Ascending aorta (tissue), 2 donors: ENCODE data around the gene ATXN10. TPM values are rescaled to one million over a fixed set of nuclear protein-coding genes. Genes with fewer than 3 reads are reported as not detected.
"Not testable (repeated sequence)": the region's sequence is repeated elsewhere in the genome, so short reads cannot be mapped to it uniquely, and the experiment has no call there.

ENCODE experiments used
- DNase-seq, 2 donors: peaks; one replicate each; pipeline ENCODE4 v3.0.0-alpha.2; 2019; ENCODE audit warnings: low spot score in 2 of 2
- H3K27ac ChIP-seq, 2 donors: fragments of 200-600 bp; sonication (generic); one replicate each; pipeline ENCODE4 v1.5.1; 2016 to 2017; ENCODE audit warnings: mild to moderate bottlenecking in 1 of 2
- H3K27me3 ChIP-seq: fragments of 200-600 bp; sonication (generic); one replicate; pipeline ENCODE4 v1.5.1; 2017
- H3K36me3 ChIP-seq, 2 donors: fragments of 200-600 bp; sonication (generic); one replicate each; pipeline ENCODE4 v1.5.1; 2016
- H3K4me1 ChIP-seq, 2 donors: fragments of 200-600 bp; sonication (generic); one replicate each; pipeline ENCODE4 v1.5.1; 2016 to 2017; ENCODE audit warnings: mild to moderate bottlenecking in 1 of 2
- H3K4me3 ChIP-seq, 2 donors: fragments of 200-600 bp; sonication (generic); one replicate each; pipeline ENCODE4 v1.5.1; 2016 to 2017; ENCODE audit warnings: mild to moderate bottlenecking in 1 of 2
- H3K9me3 ChIP-seq, 2 donors: fragments of 200-600 bp; sonication (generic); one replicate each; pipeline ENCODE4 v1.5.1; 2016
- intact Hi-C: fragments of 100-400 bp; cut with DNase I; formaldehyde crosslinking; loops from one replicate; pipeline ENCODE4 v1.15.1; 2023
- total RNA-seq: library from RNA; depleted of rRNA; stranded (reverse); fragments of >200 nt; gene quantifications from one replicate; pipeline ENCODE4 v1.1.0, GENCODE V29; 2016
- TF ChIP-seq, protein P1 (sequence below), 3 experiments: fragments of 200-600 bp in 2 of 3; fragments of 450-650 bp in 1 of 3; sonication (generic) in 2 of 3; IDR thresholded peaks; one replicate each; pipeline ENCODE4 v1.5.1; 2016 to 2019; ENCODE audit warnings: antibody characterized with exemption in 3 of 3, mild to moderate bottlenecking in 1 of 3, moderate library complexity in 1 of 3

Gene ATXN10
- total RNA-seq, 1 donor from 2014 or later: 82.1 TPM

DNA sequence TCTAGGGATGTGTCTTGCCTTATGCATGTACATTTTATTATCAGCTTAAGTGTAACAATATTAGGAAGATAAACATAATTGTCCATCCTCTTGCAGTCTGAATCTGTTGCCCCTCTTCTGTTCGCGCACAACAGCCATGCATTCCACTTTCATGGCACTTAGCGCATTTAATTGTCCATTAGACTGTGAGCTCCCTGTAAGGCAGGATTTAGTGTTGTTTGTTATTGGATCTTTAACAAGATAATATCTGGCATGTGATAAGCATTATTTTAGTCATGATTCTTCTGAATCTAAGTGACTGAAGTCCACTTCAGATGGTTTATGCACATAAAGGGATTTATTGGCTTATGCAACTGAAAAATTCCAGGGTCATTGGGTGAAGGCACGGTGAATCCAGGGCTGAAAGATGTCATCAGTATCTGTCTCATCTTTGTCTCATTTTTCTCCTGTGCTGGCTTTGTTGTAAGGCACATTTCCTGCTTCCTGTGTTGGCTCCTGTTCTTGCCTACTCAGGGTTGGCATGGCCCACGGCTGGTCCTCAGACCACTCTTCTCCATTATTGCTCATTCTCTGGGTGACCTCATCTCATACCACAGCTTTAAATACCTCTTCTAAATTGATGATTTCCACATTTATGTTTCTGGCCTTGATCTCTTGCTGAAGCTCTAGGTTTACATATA is 37.6 kb downstream of the ATXN10 start:
- Histone ChIP-seq H3K4me3 (no peak overlapping the region), H3K36me3 (peaks cover 0 to 6% of the 10 kb centered on the region in 2 donors), H3K27ac (no peak overlapping the region), H3K9me3 (no peaks in the 10 kb centered on the region), H3K4me1 (peaks cover 0 to 3% of the 10 kb centered on the region in 2 donors), H3K27me3 (no peaks in the 10 kb centered on the region)
- TF ChIP-seq, protein P1, sequence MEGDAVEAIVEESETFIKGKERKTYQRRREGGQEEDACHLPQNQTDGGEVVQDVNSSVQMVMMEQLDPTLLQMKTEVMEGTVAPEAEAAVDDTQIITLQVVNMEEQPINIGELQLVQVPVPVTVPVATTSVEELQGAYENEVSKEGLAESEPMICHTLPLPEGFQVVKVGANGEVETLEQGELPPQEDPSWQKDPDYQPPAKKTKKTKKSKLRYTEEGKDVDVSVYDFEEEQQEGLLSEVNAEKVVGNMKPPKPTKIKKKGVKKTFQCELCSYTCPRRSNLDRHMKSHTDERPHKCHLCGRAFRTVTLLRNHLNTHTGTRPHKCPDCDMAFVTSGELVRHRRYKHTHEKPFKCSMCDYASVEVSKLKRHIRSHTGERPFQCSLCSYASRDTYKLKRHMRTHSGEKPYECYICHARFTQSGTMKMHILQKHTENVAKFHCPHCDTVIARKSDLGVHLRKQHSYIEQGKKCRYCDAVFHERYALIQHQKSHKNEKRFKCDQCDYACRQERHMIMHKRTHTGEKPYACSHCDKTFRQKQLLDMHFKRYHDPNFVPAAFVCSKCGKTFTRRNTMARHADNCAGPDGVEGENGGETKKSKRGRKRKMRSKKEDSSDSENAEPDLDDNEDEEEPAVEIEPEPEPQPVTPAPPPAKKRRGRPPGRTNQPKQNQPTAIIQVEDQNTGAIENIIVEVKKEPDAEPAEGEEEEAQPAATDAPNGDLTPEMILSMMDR (IDR thresholded peaks at IDR 0.05): no peak
- no peak for DNase-seq
- intact Hi-C loops: no loop called here

DNA sequence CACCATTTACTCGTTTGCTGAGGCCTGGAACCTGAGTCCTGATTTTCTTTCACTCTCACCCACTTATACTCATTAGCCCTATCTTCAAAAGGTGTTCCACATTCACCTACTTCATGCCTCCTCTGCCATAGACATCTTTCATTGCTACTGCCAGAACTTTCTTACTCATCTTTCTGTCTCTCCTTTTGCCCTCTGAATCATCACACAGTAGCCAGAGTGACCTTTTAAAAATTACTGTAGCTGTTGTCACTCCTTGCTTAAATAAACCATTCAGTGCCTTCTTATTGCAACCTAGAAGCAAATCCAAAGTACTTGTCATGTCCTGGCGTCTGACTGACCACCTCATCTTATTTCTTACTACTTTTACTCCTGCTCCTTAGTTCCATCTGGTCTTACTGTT is 38.2 kb downstream of the ATXN10 start:
- TF ChIP-seq, protein P1 (IDR thresholded peaks at IDR 0.05): no peak
- Histone ChIP-seq H3K27me3 (no peaks in the 10 kb centered on the region), H3K36me3 (peaks cover 0 to 6% of the 10 kb centered on the region in 2 donors), H3K4me3 (no peak overlapping the region), H3K9me3 (no peaks in the 10 kb centered on the region), H3K27ac (no peak overlapping the region), H3K4me1 (peaks cover 0 to 3% of the 10 kb centered on the region in 2 donors)
- no peak for DNase-seq
- intact Hi-C loops: no loop called here

DNA sequence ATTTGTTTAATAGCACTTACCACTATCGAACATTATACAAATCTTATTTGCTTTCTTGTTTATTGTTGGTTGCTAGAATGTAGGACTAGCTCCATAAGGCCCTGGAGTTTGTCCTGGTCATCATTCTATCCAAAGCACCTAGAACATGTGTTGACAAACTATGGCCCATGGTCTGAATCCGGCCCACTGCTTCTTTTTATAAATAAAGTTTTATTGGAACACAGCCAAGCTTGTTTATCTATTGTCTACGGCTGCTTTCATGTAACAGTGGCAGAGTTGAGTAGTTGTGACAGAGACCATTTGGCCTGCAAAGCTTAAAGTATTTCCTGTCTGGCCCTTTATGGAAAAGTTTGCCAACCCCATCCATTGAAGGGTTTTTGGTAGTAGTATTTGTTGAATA is 38.8 kb downstream of the ATXN10 start:
- DNase-seq: no peak
- Histone ChIP-seq H3K27me3 (no peaks in the 10 kb centered on the region), H3K9me3 (no peaks in the 10 kb centered on the region), H3K4me1 (peaks cover 0 to 3% of the 10 kb centered on the region in 2 donors), H3K4me3 (no peak overlapping the region), H3K36me3 (peaks cover 0 to 4% of the 10 kb centered on the region in 2 donors), H3K27ac (no peak overlapping the region)
- TF ChIP-seq, protein P1 (IDR thresholded peaks at IDR 0.05): no peak
- intact Hi-C loops: no loop called here

DNA sequence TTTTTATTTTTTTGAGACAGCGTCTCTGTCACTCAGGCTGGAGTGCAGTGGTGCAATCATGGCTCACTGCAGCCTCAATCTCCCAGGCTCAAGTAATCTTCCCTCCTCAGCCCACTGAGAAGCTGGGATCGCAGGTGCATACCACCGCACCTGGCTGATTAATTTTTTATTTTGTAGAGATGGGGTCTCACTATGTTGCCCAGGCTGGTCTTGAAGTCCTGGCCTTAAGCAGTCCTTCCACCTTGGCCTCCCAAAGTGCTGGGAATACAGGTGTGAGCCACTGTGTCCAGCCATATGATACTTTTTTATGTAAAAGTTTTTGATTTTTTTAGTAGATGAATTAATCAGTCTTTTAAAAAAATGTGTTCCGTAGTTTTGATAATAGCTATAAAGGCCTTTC is 42.8 kb downstream of the ATXN10 start:
- DNase-seq, H3K27ac ChIP-seq, H3K4me1 ChIP-seq, H3K4me3 ChIP-seq, H3K36me3 ChIP-seq, H3K9me3 ChIP-seq, intact Hi-C loops, H3K27me3 ChIP-seq: not testable (repeated sequence)

DNA sequence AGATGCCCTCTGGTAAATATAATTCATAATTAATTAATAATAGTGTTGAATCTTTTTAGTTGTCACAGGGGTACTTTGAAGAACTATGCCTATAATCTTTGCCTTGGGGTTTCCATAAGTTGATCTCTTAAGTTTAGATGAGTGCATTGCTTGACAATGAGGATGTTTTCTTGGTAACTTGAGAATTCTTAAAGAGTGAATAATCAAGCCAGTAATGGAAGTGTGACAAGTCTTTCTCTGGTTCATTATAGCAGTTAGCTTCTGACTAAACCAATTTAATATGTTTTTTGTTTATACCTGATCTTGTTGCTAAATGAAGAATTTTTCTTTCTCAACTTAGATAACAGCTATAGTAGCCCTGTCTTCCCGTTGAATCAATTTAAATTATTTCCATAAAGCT is 46.2 kb downstream of the ATXN10 start:
- no peak overlapping the region for H3K27ac ChIP-seq
- no peak overlapping the region for H3K4me3 ChIP-seq
- H3K27me3 ChIP-seq: no peaks in the 10 kb centered on the region
- no peaks in the 10 kb centered on the region for H3K4me1 ChIP-seq
- H3K36me3 ChIP-seq: peaks cover 3 to 28% of the 10 kb centered on the region in 2 donors
- no peaks in the 10 kb centered on the region for H3K9me3 ChIP-seq
- DNase-seq: no peak
- intact Hi-C loops: no loop called here
- TF ChIP-seq, protein P1 (IDR thresholded peaks at IDR 0.05): no peak

DNA sequence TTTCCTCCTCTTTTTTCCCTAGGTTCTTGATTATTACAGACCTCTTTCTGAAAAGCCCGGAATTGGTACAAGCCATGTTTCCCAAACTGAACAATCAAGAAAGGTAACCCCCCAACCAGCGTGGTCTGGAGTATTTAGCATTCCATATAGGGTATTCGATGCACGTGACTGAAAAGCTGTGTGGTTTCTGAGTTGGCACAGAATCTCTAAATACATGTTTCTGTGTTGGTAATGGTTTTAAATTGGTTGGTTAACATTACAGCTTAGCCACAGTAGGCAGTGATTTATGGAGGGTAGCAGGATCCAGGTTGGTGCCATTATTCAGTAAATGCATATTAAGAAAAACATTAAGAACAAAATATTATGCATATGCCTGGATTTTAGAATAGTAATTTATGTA is 46.8 kb downstream of the ATXN10 start:
- no peaks in the 10 kb centered on the region for H3K9me3 ChIP-seq
- H3K4me3 ChIP-seq: no peak overlapping the region
- no peaks in the 10 kb centered on the region for H3K27me3 ChIP-seq
- TF ChIP-seq, protein P1 (IDR thresholded peaks at IDR 0.05): no peak
- H3K4me1 ChIP-seq: no peaks in the 10 kb centered on the region
- H3K36me3 ChIP-seq: peaks cover 3 to 28% of the 10 kb centered on the region in 2 donors
- DNase-seq: no peak
- no peak overlapping the region for H3K27ac ChIP-seq
- intact Hi-C loops: no loop called here
